BLaER1 treated with 17β-estradiol and CSF1 and Interleukin-3, amounts not matched to agents 10 nM and 100 nM (cell line): Measurements from ENCODE around the gene GNB1L.

Experiments
- H3K27ac ChIP-seq, 11 experiments: shearing (Covaris generic); formaldehyde crosslinking; 2 replicates each; pipeline ENCODE4 v1.8.1; 2022
- H3K27me3 ChIP-seq, 11 experiments: shearing (Covaris generic); formaldehyde crosslinking; 2 replicates each; pipeline ENCODE4 v1.8.1; 2022
- H3K36me3 ChIP-seq, 11 experiments: shearing (Covaris generic); formaldehyde crosslinking; 2 replicates each; pipeline ENCODE4 v1.8.1; 2022
- H3K4me1 ChIP-seq, 10 experiments: shearing (Covaris generic); formaldehyde crosslinking; 2 replicates each; pipeline ENCODE4 v1.8.1; 2022
- H3K4me2 ChIP-seq, 11 experiments: shearing (Covaris generic); formaldehyde crosslinking; 2 replicates each; pipeline ENCODE4 v1.8.1; 2022
- H3K4me3 ChIP-seq, 10 experiments: shearing (Covaris generic); formaldehyde crosslinking; 2 replicates each; pipeline ENCODE4 v1.8.1; 2022
- H3K9ac ChIP-seq, 11 experiments: shearing (Covaris generic); formaldehyde crosslinking; 2 replicates each; pipeline ENCODE4 v1.8.1; 2022
- H3K9me3 ChIP-seq, 11 experiments: shearing (Covaris generic); formaldehyde crosslinking; replicated peaks in 1 of 11; 2 replicates each; pipeline ENCODE4 v1.8.1; 2022
- H4K20me1 ChIP-seq, 11 experiments: shearing (Covaris generic); formaldehyde crosslinking; 2 replicates each; pipeline ENCODE4 v1.8.1; 2022
- Cebpa-rat ChIP-seq, 11 experiments: shearing (Covaris generic); IDR thresholded peaks; 2 replicates each; pipeline ENCODE4 v1.8.1; 2022

The GNB1L gene

DNA sequence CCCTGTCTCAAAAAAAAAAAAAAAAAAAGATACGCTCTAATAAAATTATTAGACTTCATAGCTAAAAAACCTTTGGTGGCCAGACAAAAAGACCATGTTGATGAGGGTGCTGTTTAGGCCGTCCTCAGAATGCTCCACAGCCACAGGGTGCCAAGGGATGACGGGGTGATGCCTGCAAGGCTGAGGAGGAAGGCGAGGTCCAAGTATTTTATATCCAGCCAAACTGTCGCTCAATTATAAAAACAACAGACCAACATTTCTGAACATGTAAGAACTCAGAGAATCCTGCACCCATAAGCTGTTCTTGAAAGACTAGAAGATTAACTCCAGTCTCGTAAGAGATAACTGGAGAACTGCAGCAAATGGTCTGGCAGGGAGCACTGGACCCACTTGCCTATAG, 64.8 kb downstream of the GNB1L start:
- TF ChIP-seq Cebpa-rat (IDR thresholded peaks at IDR 0.05), result no peak

DNA sequence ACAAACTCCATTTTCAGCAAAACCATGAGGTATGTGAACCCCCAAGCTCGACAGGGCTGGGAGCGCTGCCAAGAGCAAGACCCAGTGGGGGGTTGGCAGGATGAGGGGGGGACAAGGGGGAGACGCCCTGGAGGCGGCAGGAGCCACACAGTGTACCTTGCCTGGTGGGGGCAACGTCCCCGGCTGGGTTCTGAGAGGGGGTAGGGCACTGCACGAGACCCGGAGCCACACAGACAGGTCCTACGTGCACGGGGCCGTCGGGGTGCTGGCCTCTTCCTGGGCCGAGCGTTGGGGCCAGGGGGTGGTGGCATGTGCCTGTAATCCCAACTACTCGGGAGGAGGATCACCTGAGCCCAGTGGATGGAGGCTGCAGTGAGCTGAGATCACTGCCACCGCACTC, 65.3 kb downstream of the GNB1L start:
- Histone ChIP-seq H3K9me3 (peaks cover 51 to 61% (median 57%) of the 10 kb centered on the region in 11 experiments), H3K27me3 (no peaks in the 10 kb centered on the region), H3K4me3 (no peak overlapping the region), H3K4me1 (no peaks in the 10 kb centered on the region; a peak in 2 of 20 replicates), H3K27ac (no peak overlapping the region), H4K20me1 (no peaks in the 10 kb centered on the region), H3K9ac (no peak overlapping the region), H3K4me2 (no peak overlapping the region), H3K36me3 (peaks cover 53 to 72% (median 60%) of the 10 kb centered on the region in 11 experiments)
- TF ChIP-seq Cebpa-rat (IDR thresholded peaks at IDR 0.05), result no peak

More for the DNA sequence above, 64.8 kb downstream of the GNB1L start:
- no peaks in the 10 kb centered on the region; a peak in 2 of 20 replicates for H3K4me1 ChIP-seq
- H3K9me3 ChIP-seq, result peaks cover 52 to 63% (median 57%) of the 10 kb centered on the region in 11 experiments
- no peak overlapping the region for H3K27ac ChIP-seq
- no peaks in the 10 kb centered on the region for H4K20me1 ChIP-seq
- H3K4me2 ChIP-seq, result no peak overlapping the region
- H3K36me3 ChIP-seq, result peaks cover 53 to 76% (median 63%) of the 10 kb centered on the region in 11 experiments
- no peaks in the 10 kb centered on the region for H3K27me3 ChIP-seq
- no peak overlapping the region for H3K9ac ChIP-seq
- H3K4me3 ChIP-seq, result no peak overlapping the region

DNA sequence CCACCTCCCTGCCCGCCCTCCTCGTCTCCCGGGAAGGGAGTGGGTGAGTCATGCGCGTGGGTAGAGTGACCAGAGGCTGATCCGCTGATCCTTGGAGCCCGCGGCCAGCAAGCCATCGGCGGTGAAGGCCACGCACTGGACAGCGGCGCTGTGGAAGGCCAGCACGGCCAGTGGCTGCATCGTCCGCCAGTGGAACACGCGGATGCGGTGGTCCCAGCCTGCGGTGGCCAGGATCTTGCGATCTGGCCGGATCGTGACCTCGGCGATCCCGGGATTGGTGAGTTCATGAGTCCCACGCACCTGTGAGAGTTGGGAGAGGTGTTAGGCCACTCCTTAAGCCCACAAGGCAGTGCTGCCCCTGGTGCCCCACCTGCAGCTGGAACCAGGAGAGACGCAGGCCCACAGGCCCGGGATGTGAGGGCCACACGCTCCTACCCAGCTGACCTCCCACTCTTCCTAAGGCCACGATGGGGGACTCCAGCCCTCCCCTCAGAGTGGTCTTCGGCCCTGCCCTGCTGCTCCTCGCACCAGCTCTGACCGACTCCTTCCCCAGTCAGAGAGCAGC, 65.9 kb downstream of the GNB1L start:
- no peak overlapping the region for H3K9ac ChIP-seq
- H3K27ac ChIP-seq, result no peak overlapping the region
- peaks cover 47 to 66% (median 55%) of the 10 kb centered on the region in 11 experiments for H3K36me3 ChIP-seq
- H3K9me3 ChIP-seq, result peaks cover 45 to 55% (median 51%) of the 10 kb centered on the region in 11 experiments
- no peaks in the 10 kb centered on the region for H4K20me1 ChIP-seq
- H3K27me3 ChIP-seq, result no peaks in the 10 kb centered on the region
- H3K4me3 ChIP-seq, result no peak overlapping the region
- no peak for TF ChIP-seq Cebpa-rat (IDR thresholded peaks at IDR 0.05)
- no peak overlapping the region for H3K4me2 ChIP-seq
- H3K4me1 ChIP-seq, result no peaks in the 10 kb centered on the region; a peak in 2 of 20 replicates

DNA sequence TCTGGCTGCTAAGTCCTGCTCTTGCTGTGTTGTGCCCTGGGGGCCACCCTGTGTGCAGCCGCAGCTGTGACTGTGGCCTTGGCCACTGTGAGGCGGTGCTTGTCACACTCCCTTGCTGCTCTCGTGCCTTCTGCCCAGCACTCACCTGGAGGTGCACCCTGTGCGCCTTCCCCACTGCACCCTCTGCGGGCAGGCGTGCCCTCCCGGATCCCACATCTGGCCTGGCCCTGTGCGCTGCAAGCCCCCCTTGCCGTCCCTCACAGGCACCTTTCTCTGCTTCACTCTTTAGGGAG, 66.9 kb downstream of the GNB1L start:
- Histone ChIP-seq H3K27ac (no peak overlapping the region), H3K9ac (no peak overlapping the region)
- TF ChIP-seq Cebpa-rat (IDR thresholded peaks at IDR 0.05), result no peak

DNA sequence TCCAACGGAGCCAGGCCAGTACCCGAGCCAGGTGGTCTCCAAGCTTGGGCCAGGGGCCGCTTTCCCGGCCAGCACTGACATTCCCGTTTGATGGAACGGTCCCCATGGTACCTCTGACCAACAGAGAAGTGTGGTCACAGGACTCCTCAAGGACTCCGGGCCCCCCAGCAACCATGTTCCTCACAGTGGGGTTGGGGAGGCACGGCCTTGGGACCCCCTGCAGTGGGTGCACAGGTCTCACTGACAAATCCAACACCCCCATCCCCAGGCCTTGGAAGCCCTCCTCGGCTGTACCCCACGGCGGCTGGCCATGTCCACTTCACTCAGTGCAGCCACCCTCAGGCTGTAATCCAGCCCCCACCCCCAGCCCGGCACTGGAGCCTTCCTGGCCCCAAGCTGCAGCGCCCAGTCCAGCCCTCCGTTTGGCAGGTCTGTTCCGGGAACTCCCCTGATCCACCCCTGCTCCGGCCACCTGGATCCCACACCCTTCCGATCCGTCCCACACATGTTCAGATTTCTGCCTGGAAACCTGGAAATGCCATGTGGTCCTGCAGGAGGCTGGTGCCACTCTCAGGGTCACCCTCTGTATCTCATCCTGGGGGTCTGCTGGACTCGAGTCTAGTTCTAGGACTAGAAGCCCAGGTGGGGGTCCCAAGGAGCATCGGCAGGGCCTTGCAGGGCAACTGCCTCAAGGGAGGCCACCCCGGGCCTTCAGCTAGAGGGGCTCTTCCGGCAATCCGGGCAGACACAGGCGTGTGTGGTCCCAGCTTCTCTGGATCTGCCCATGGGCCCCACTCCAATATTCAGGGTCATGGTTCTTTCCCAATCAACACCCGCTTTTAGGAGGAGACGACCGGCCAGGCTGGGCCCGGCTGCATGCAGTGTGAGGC, 67.5 kb downstream of the GNB1L start:
- no peaks in the 10 kb centered on the region for H4K20me1 ChIP-seq
- H3K36me3 ChIP-seq, result peaks cover 38 to 50% (median 44%) of the 10 kb centered on the region in 11 experiments
- H3K27ac ChIP-seq, result no peak overlapping the region
- no peak overlapping the region for H3K4me2 ChIP-seq
- H3K27me3 ChIP-seq, result no peaks in the 10 kb centered on the region
- no peak overlapping the region for H3K4me3 ChIP-seq
- no peak for TF ChIP-seq Cebpa-rat (IDR thresholded peaks at IDR 0.05)
- H3K9ac ChIP-seq, result no peak overlapping the region
- H3K9me3 ChIP-seq, result peaks cover 35 to 46% (median 41%) of the 10 kb centered on the region in 11 experiments
- no peaks in the 10 kb centered on the region for H3K4me1 ChIP-seq

More for the DNA sequence above, 66.9 kb downstream of the GNB1L start:
- H3K4me1 ChIP-seq, result no peaks in the 10 kb centered on the region
- no peaks in the 10 kb centered on the region for H4K20me1 ChIP-seq
- H3K9me3 ChIP-seq, result peaks cover 35 to 46% (median 43%) of the 10 kb centered on the region in 11 experiments
- no peaks in the 10 kb centered on the region for H3K27me3 ChIP-seq
- peaks cover 43 to 56% (median 50%) of the 10 kb centered on the region in 11 experiments for H3K36me3 ChIP-seq
- H3K4me3 ChIP-seq, result no peak overlapping the region
- no peak overlapping the region for H3K4me2 ChIP-seq

DNA sequence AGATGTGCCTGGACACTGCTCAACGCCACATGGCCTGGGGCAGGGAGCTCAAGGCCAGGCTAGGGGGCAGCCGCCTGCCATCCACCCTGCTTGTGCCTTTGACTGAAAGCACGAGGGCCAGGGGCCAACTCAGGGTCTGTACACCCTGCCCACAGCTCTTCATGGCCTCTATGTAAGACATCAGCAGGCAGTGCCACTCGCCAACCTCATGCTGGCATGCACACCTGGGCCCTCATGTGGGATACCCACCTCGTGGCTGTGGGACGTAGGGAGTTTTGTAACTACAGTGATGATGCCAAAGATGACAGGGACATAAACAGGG, 68.4 kb downstream of the GNB1L start:
- H3K4me3 ChIP-seq, result no peak overlapping the region
- no peak overlapping the region for H3K9ac ChIP-seq
- H4K20me1 ChIP-seq, result no peaks in the 10 kb centered on the region
- H3K4me2 ChIP-seq, result no peak overlapping the region
- no peak overlapping the region for H3K27ac ChIP-seq
- H3K36me3 ChIP-seq, result peaks cover 28 to 40% (median 37%) of the 10 kb centered on the region in 11 experiments
- H3K4me1 ChIP-seq, result peaks cover 0 to under 1% (median 0%) of the 10 kb centered on the region in 10 experiments; a peak in 2 of 20 replicates
- H3K9me3 ChIP-seq, result peaks cover 27 to 41% (median 36%) of the 10 kb centered on the region in 11 experiments
- no peak for TF ChIP-seq Cebpa-rat (IDR thresholded peaks at IDR 0.05)
- H3K27me3 ChIP-seq, result no peaks in the 10 kb centered on the region

DNA sequence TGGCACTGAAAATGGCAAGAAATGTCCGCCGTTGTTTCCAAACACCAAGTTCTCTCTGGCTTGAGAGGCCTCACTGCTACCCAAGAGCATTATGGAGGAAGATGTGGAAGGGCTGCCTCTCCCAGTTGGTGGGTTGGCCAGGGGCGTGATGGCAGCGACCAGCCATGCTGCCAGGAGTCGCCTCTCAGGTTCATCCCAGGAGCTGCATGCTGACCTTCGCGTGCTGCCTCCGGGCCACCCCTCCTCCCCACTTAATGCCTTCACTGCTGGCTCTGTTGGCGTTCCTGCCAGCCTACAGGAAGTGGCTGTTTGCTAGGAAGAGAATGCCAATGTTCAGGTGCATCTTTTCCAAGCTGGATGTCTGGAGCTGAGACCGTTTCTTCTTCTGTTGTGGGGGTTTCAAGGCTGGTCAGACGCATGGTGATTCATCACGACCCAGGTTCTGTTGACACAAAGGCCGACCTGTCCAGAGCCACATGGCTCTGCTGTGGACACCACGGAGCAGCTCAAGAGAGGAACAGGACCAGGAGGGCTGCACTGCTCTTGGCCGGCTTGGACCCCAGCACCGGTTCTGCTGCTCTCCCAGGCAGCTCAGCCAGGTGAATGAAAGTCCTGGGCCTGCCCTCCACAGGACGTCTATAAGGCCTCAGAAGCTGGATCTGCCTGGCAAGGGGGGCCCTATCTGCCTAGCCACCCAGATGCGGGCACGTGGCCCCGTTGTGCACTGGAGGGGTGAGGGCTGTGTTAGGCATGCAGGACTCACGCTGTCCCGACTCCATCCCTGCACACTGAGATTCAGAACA, 69.0 kb downstream of the GNB1L start:
- Histone ChIP-seq H4K20me1 (no peaks in the 10 kb centered on the region), H3K9ac (no peak overlapping the region), H3K4me2 (no peak overlapping the region), H3K9me3 (peaks cover 21 to 36% (median 30%) of the 10 kb centered on the region in 11 experiments), H3K36me3 (peaks cover 23 to 35% (median 31%) of the 10 kb centered on the region in 11 experiments), H3K4me1 (peaks cover 0 to 6% (median 3%) of the 10 kb centered on the region in 10 experiments; a peak in 5 of 20 replicates), H3K27ac (no peak overlapping the region), H3K27me3 (no peaks in the 10 kb centered on the region), H3K4me3 (no peak overlapping the region)
- no peak for TF ChIP-seq Cebpa-rat (IDR thresholded peaks at IDR 0.05)

DNA sequence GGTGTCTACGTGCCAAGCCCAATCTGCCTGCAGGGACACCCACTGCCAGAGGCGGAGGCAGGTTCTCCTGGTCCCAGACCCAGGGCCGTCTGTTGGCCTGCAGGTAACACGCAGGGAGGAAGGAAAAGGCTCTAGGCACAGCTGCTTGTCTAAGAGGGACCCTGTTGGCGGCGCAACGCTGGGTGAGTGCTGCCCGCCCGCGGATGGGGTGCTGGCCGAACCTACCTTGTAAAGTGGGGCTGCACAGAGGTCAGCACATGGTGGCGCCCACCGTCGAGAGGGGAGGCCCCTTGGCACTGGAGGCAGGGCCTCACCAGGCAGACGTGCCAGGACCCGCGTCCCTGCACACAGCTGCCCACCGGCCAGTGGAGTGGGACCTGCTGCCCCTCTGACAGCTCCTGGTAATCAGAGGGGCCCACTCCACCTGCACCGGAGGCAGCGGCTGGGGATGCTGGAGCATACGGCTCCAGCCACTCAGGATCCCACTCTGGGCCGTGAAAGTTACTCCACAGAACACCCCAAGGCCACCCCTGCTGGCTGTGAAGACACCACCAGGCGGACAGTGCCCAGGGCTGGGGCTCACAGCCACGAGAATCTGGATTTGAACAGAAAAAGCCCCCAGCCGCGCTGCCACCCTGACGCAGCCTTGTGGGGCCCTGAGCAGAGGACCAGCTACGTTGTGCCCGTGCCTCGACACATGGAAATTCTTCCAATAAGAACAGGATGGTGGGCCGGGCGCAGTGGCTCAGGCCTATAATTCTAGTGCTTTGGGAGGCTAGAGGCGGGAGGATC, 70.1 kb downstream of the GNB1L start:
- Histone ChIP-seq H3K4me3 (no peak overlapping the region), H3K27me3 (0 out of 22 replicates have a peak, but pooled peaks cover 0 to 2% (median 0%) of the 10 kb centered on the region in 11 experiments), H4K20me1 (no peaks in the 10 kb centered on the region; a peak in 1 of 22 replicates), H3K9me3 (peaks cover 10 to 25% (median 20%) of the 10 kb centered on the region in 11 experiments), H3K9ac (no peak overlapping the region), H3K4me1 (peaks cover 7 to 17% (median 13%) of the 10 kb centered on the region in 10 experiments), H3K36me3 (peaks cover 12 to 24% (median 20%) of the 10 kb centered on the region in 11 experiments; a peak in 20 of 22 replicates), H3K4me2 (no peak overlapping the region), H3K27ac (no peak overlapping the region)
- TF ChIP-seq Cebpa-rat (IDR thresholded peaks at IDR 0.05), result no peak
